Endothelial cell of umbilical vein (primary cell): ENCODE results near the gene TPH2. TPM values are rescaled to one million over a fixed set of nuclear protein-coding genes. Genes with fewer than 3 reads are reported as not detected.

Experiments used
- BruUV-seq: library from RNA; stranded (reverse); fragments of 400-500 nt; replicated peaks from 2 replicates; lab custom pipeline; 2021; lab: Mats Ljungman, UMichigan
- CTCF ChIA-PET: fragments of 300-600, 350-600 bp; sonication (Branson Sonifier 250); formaldehyde crosslinking; loops from one replicate; lab custom pipeline; 2021; ENCODE audit warnings: antibody characterized with exemption, inconsistent platforms; lab: Charles Lee
- POLR2A ChIA-PET: fragments of 300-600, 350-600 bp; sonication (Branson Sonifier 250); formaldehyde crosslinking; loops from one replicate; lab custom pipeline; 2021; ENCODE audit warnings: antibody characterized with exemption, inconsistent platforms; lab: Charles Lee
- DNase-seq: peaks from one replicate; pipeline ENCODE4 v3.0.0-alpha.2; 2011; ENCODE audit warnings: low read depth, low spot score
- FAIRE-seq: peaks from 2 replicates; lab custom pipeline; 2011; peaks lifted over from hg19 to GRCh38; lab: Jason Lieb, UNC
- H2AFZ ChIP-seq: 2 replicates; pipeline ENCODE4 v1.6.0; 2012; ENCODE audit warnings: low read depth, low read length, control low read depth, inconsistent platforms
- H3K27ac ChIP-seq: 2 replicates; pipeline ENCODE4 v1.5.1; 2011; ENCODE audit warnings: low read depth, mild to moderate bottlenecking, control low read depth, low read length, moderate library complexity; ENCODE audit not compliant: insufficient read depth
- H3K27me3 ChIP-seq, 2 experiments: 2 replicates each; pipeline versions ENCODE4 v1.6.0 to v1.6.1; 2011; ENCODE audit warnings: low read length in 2 of 2, mixed read lengths in 1 of 2; ENCODE audit not compliant: control insufficient read depth in 2 of 2, insufficient read depth in 2 of 2
- H3K36me3 ChIP-seq, 2 experiments: 2 replicates in 1 of 2; 3 replicates in 1 of 2; pipeline ENCODE4 v1.5.1; 2011; ENCODE audit warnings: low read length in 2 of 2, mild to moderate bottlenecking in 1 of 2, moderate library complexity in 1 of 2; ENCODE audit not compliant: control insufficient read depth in 2 of 2, insufficient read depth in 2 of 2; ENCODE audit errors: extremely low read depth in 1 of 2
- H3K4me1 ChIP-seq: 3 replicates; pipeline ENCODE4 v1.5.1; 2011; ENCODE audit warnings: mild to moderate bottlenecking, low read length; ENCODE audit not compliant: control insufficient read depth, insufficient read depth; ENCODE audit errors: extremely low read depth
- H3K4me2 ChIP-seq: 2 replicates; pipeline ENCODE4 v1.6.1; 2011; ENCODE audit warnings: low read length, control low read depth, mixed read lengths; ENCODE audit not compliant: insufficient read depth
- H3K4me3 ChIP-seq, 3 experiments: fragments of 200-600 bp in 1 of 3; sonication (generic), shearing (Covaris generic) in 1 of 3; replicated peaks in 1 of 3; 2 replicates each; pipeline ENCODE4 v1.5.1; 2011 to 2016; ENCODE audit warnings: control low read depth in 3 of 3, low read length in 3 of 3, mild to moderate bottlenecking in 2 of 3, inconsistent platforms in 1 of 3, low read depth in 1 of 3, moderate library complexity in 1 of 3; ENCODE audit not compliant: insufficient read depth in 1 of 3
- H3K79me2 ChIP-seq: 2 replicates; pipeline ENCODE4 v1.6.0; 2012; ENCODE audit warnings: low read length, inconsistent platforms; ENCODE audit not compliant: control insufficient read depth, insufficient read depth
- H3K9ac ChIP-seq: replicated peaks from 2 replicates; pipeline ENCODE3; 2011; ENCODE audit warnings: low read length, control low read depth; ENCODE audit not compliant: insufficient read depth; ENCODE audit errors: extremely low read depth
- H3K9me1 ChIP-seq: replicated peaks from 3 replicates; pipeline ENCODE4 v1.6.0; 2011; ENCODE audit warnings: mild to moderate bottlenecking, low read length; ENCODE audit not compliant: control insufficient read depth, insufficient read depth; ENCODE audit errors: extremely low read depth
- H3K9me3 ChIP-seq: replicated peaks from 2 replicates; pipeline ENCODE4 v1.5.1; 2012; ENCODE audit warnings: low read length, inconsistent platforms; ENCODE audit not compliant: control insufficient read depth, insufficient read depth
- H4K20me1 ChIP-seq: replicated peaks from 2 replicates; pipeline ENCODE3; 2011; ENCODE audit warnings: mild to moderate bottlenecking, low read length; ENCODE audit not compliant: control insufficient read depth, insufficient read depth; ENCODE audit errors: extremely low read depth
- CTCF ChIP-seq, 2 donors: IDR thresholded peaks; 1 replicate in 1 of 2; 2 replicates in 1 of 2; pipeline ENCODE4 v1.5.1; 2011; ENCODE audit warnings: low read length in 2 of 2, mild to moderate bottlenecking in 2 of 2, moderate library complexity in 2 of 2, control low read depth in 1 of 2, inconsistent platforms in 1 of 2, low read depth in 1 of 2; ENCODE audit not compliant: insufficient read depth in 1 of 2; ENCODE audit errors: extremely low read depth in 1 of 2
- EZH2 ChIP-seq: IDR thresholded peaks from 2 replicates; pipeline ENCODE4 v1.6.1; 2012; ENCODE audit warnings: borderline replicate concordance, low read depth, mild to moderate bottlenecking, moderate library complexity, low read length, inconsistent platforms; ENCODE audit not compliant: severe bottlenecking
- FOS ChIP-seq: IDR thresholded peaks from 2 replicates; pipeline ENCODE4 v1.6.1; 2011; ENCODE audit warnings: mild to moderate bottlenecking, low read length, moderate library complexity, borderline replicate concordance; ENCODE audit not compliant: insufficient read depth
- GATA2 ChIP-seq: IDR thresholded peaks from 2 replicates; pipeline ENCODE4 v1.7.0; 2011; ENCODE audit warnings: low read depth, mild to moderate bottlenecking, moderate library complexity, mixed read lengths, low read length; ENCODE audit not compliant: insufficient read length, insufficient read depth
- JUN ChIP-seq: IDR thresholded peaks from 2 replicates; pipeline ENCODE4 v1.6.1; 2011; ENCODE audit warnings: borderline replicate concordance, low read depth; ENCODE audit not compliant: insufficient read length, insufficient read depth
- MAX ChIP-seq: IDR thresholded peaks from 2 replicates; pipeline ENCODE4 v1.6.1; 2011; ENCODE audit not compliant: insufficient read depth, insufficient read length
- MYC ChIP-seq: IDR thresholded peaks from one replicate; pipeline ENCODE4 v1.6.1; 2011; ENCODE audit warnings: mild to moderate bottlenecking, low read depth, low read length
- POLR2A ChIP-seq: IDR thresholded peaks from 2 replicates; pipeline ENCODE4 v1.6.1; 2012; ENCODE audit warnings: low read depth, mild to moderate bottlenecking, control low read depth, low read length
- POLR2AphosphoS5 ChIP-seq: IDR thresholded peaks from 2 replicates; pipeline ENCODE4 v1.6.1; 2012; ENCODE audit warnings: low read depth, mild to moderate bottlenecking, control low read depth, low read length, moderate library complexity; ENCODE audit not compliant: insufficient read depth
- dilution Hi-C: fragments of 300-500 bp; cut with MboI; formaldehyde crosslinking; loops from one replicate; pipeline ENCODE4 v1.15.0; 2019; ENCODE audit warnings: low sequenced_read_pairs; ENCODE audit not compliant: extremely low pct_ligation_motif_present
- intact Hi-C: fragments of 100-400 bp; cut with micrococcal nuclease; formaldehyde crosslinking; loops from one replicate; pipeline ENCODE4 v1.10.0; 2022
- polyA plus RNA-seq, 4 experiments: library from polyadenylated mRNA; depleted of rRNA in 3 of 4; stranded (reverse) in 3 of 4; unstranded in 1 of 4; fragments of >200 nt; gene quantifications; 2 replicates each; pipeline versions ENCODE4 v1.2.1 to v1.2.3, GENCODE V29; 2011 to 2012; ENCODE audit warnings: missing spikeins in 1 of 4
- total RNA-seq: library from RNA; stranded (reverse); gene quantifications from 2 replicates; pipeline ENCODE4 v1.2.3, GENCODE V29; 2021

TPH2 gene
- total and polyA plus RNA-seq, 2 donors (not counting 3 experiments of a cell fraction or from before 2014, with no cell fraction given): not detected

DNA sequence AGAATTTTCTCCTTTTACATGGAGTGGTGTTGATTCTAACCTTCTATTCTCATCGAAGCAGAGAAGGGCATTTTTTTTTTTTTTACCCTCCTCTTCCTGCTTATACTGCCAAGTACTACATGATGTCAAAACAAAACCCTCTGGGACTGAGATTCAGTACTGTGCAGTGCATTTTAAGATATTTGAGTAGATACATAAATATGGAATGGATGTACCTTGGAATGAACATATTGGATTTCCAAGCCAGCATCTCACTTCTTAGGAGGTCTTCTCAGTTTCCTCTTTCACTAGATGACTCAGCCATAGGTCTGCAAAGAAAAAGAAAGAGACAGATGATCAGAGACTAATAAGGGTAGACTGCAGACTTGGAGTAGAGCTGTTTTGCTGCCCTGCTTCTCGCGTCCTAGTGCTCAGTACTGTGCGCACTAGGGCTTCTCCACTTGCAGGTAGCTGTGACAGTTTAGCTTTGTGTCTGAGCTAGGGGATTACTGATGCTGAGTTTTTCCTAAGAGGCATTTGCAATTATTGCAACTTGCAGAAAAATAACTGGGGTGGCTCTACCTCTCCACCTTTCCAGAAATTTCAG, 20.4 kb downstream of the TPH2 start:
- Histone ChIP-seq H3K9ac (no peak overlapping the region), H3K27ac (no peak overlapping the region), H3K9me1 (no peaks in the 10 kb centered on the region), H3K4me2 (no peak overlapping the region), H2AFZ (no peak overlapping the region), H3K9me3 (no peaks in the 10 kb centered on the region), H3K36me3 (no peaks in the 10 kb centered on the region), H3K4me3 (no peak overlapping the region), H3K4me1 (no peaks in the 10 kb centered on the region), H3K79me2 (no peaks in the 10 kb centered on the region), H4K20me1 (no peaks in the 10 kb centered on the region), H3K27me3 (no peaks in the 10 kb centered on the region)
- DNase-seq (no peak), FAIRE-seq (no peak)
- no TSS peak for BruUV-seq
- ChIA-PET CTCF (no interaction called here), POLR2A (no interaction called here)
- intact Hi-C loops (no loop called here), dilution Hi-C loops (no loop called here)
- TF ChIP-seq FOS: no peak
- no peak for TF ChIP-seq EZH2
- TF ChIP-seq MAX: no peak
- no peak for TF ChIP-seq JUN
- TF ChIP-seq MYC: no peak
- no peak for TF ChIP-seq POLR2A
- TF ChIP-seq GATA2: no peak
- TF ChIP-seq CTCF (IDR thresholded peaks at IDR 0.05; ENCODE audit: extremely low read depth in 1 of 2, insufficient read depth in 1 of 2, low read depth in 1 of 2, low read length in 2 of 2): no peak
- no peak for TF ChIP-seq POLR2AphosphoS5
